ENCODE results near the gene P2RX3.
"Not testable (repeated sequence)": the region's sequence is repeated elsewhere in the genome, so short reads cannot be mapped to it uniquely, and the experiment has no call there.

The P2RX3 gene

GRCh38 chr11:57349491-57350274 is 11.5 kb downstream of the P2RX3 start:
- DNase-seq (ENCODE audit: low spot score): peak; percentile 60

GRCh38 chr11:57353036-57353435 is 14.9 kb downstream of the P2RX3 start:
- DNase-seq (ENCODE audit: low spot score): no peak

GRCh38 chr11:57353446-57353845 is 15.3 kb downstream of the P2RX3 start:
- no peak for DNase-seq (ENCODE audit: low spot score)

- DNase-seq (ENCODE audit: low spot score): no peak
Observed at GRCh38 chr11:57353852-57354251, 15.7 kb downstream of the P2RX3 start.

- DNase-seq (ENCODE audit: low spot score): no peak
Observed at GRCh38 chr11:57354699-57355098, 16.5 kb downstream of the P2RX3 start.

- no peak for DNase-seq (ENCODE audit: low spot score)
Observed at GRCh38 chr11:57356268-57356667, 18.1 kb downstream of the P2RX3 start.

- DNase-seq (ENCODE audit: low spot score): no peak
Observed at GRCh38 chr11:57357310-57357709, 19.2 kb downstream of the P2RX3 start.

GRCh38 chr11:57357856-57358255 is 19.7 kb downstream of the P2RX3 start:
- no peak for DNase-seq (ENCODE audit: low spot score)

- DNase-seq (ENCODE audit: low spot score): no peak
Observed at GRCh38 chr11:57358543-57358961, 20.4 kb downstream of the P2RX3 start.

- no peak for DNase-seq (ENCODE audit: low spot score)
Observed at GRCh38 chr11:57358991-57359390, 20.8 kb downstream of the P2RX3 start.

- no peak for DNase-seq (ENCODE audit: low spot score)
Observed at GRCh38 chr11:57359396-57359795, 21.2 kb downstream of the P2RX3 start.

GRCh38 chr11:57359896-57360690 is 21.9 kb downstream of the P2RX3 start:
- DNase-seq (ENCODE audit: low spot score): no peak

GRCh38 chr11:57360991-57361390 is 22.8 kb downstream of the P2RX3 start:
- no peak for DNase-seq (ENCODE audit: low spot score)

GRCh38 chr11:57361420-57361819 is 23.3 kb downstream of the P2RX3 start:
- DNase-seq (ENCODE audit: low spot score): not testable (repeated sequence)

GRCh38 chr11:57361926-57362325 is 23.8 kb downstream of the P2RX3 start:
- DNase-seq (ENCODE audit: low spot score): no peak

GRCh38 chr11:57363131-57364080 is 25.3 kb downstream of the P2RX3 start:
- no peak for DNase-seq (ENCODE audit: low spot score)

- DNase-seq (ENCODE audit: low spot score): no peak
Observed at GRCh38 chr11:57364851-57365660, 26.9 kb downstream of the P2RX3 start.

GRCh38 chr11:57368106-57368844 is 30.1 kb downstream of the P2RX3 start:
- DNase-seq (ENCODE audit: low spot score): no peak

GRCh38 chr11:57368845-57369232 is 30.7 kb downstream of the P2RX3 start:
- no peak for DNase-seq (ENCODE audit: low spot score)

GRCh38 chr11:57370251-57370650 is 32.1 kb downstream of the P2RX3 start:
- no peak for DNase-seq (ENCODE audit: low spot score)

GRCh38 chr11:57370941-57371340 is 32.8 kb downstream of the P2RX3 start:
- DNase-seq (ENCODE audit: low spot score): no peak

All from CD4-positive, alpha-beta T cell treated with Interleukin-15 for 4 hours (primary cell).